Muscle of leg (tissue), 11 donors: ENCODE measurements around the gene MAP2K4. TPM values are rescaled to one million over a fixed set of nuclear protein-coding genes. Genes with fewer than 3 reads are reported as not detected.
A peak's percentile ranks its signal among the peaks of the same experiment; 100 is the strongest.

Experiments used
- DNase-seq: peaks from one replicate; pipeline ENCODE4 v3.0.0; 2013
- H3K27ac ChIP-seq: one replicate; pipeline ENCODE4 v1.5.1; 2013; ENCODE audit warnings: mild to moderate bottlenecking, low read length, control low read depth
- H3K27me3 ChIP-seq: one replicate; pipeline ENCODE4 v1.6.1; 2013; ENCODE audit warnings: low read length; ENCODE audit not compliant: control insufficient read depth, insufficient read depth
- H3K36me3 ChIP-seq: one replicate; pipeline ENCODE4 v1.6.1; 2013; ENCODE audit warnings: low read length; ENCODE audit not compliant: control insufficient read depth, insufficient read depth
- H3K4me1 ChIP-seq: one replicate; pipeline ENCODE4 v1.6.1; 2013; ENCODE audit warnings: low read length; ENCODE audit not compliant: control insufficient read depth, insufficient read depth
- H3K4me3 ChIP-seq: one replicate; pipeline ENCODE4 v1.5.1; 2013; ENCODE audit warnings: low read length, control low read depth
- H3K9me3 ChIP-seq: replicated peaks from 2 replicates; pipeline ENCODE4 v1.6.1; 2013; ENCODE audit warnings: low read depth, low read length; ENCODE audit not compliant: control insufficient read depth
- WGBS: methylation state at CpG from one replicate; pipeline ENCODE4 v1.1.5; 2013; ENCODE audit warnings: missing lambda C conversion rate; ENCODE audit not compliant: insufficient coverage; 5-methylcytosine and 5-hydroxymethylcytosine counted together
- polyA plus RNA-seq, 8 donors: library from polyadenylated mRNA; unstranded; fragments of 120-200 nt; gene quantifications; one replicate each; pipeline versions ENCODE4 v1.2.1 to v1.2.3, GENCODE V29; 2013; ENCODE audit warnings: inconsistent platforms in 1 of 8, low replicate concordance in 1 of 8; ENCODE audit not compliant: insufficient read length in 8 of 8, insufficient read depth in 1 of 8
- total RNA-seq: library from RNA; stranded (reverse); fragments of 120-200 nt; gene quantifications from one replicate; pipeline ENCODE4 v1.2.4, GENCODE V29; 2013

Gene MAP2K4
- total and polyA plus RNA-seq, 9 donors = 17.6 to 34.0 (median 20.2) TPM

DNA sequence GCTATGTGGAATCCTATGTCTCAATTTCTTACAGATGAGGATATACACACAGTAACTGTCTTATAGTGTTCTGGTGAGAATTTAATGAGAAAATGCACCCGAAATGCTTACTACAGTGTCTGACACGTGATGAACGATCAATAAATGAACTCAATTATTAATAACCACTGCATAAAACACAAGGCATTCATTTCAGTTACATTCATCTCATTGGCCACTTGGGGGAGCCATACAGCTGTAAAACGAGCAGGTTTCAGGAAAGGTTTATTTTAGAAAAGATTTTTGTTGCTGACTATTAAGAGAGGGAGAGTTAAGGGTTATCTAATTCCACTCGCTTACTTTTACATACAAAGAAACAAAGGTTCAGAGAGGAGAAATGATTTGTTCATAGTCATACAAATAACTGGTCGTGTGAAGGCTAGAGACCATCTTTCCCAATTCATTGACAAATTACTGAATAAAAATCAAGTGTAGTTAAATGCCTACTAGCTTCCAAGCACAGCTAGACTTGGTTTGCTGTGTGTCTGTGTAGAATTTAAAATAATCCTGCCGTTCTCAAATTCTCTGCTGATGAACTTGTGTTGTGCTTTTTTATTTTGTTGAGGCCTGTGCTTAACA lies 160.1 kb downstream of the MAP2K4 start:
- no peaks in the 10 kb centered on the region for H3K9me3 ChIP-seq
- H3K36me3 ChIP-seq = no peaks in the 10 kb centered on the region
- H3K27me3 ChIP-seq = no peaks in the 10 kb centered on the region
- no peak overlapping the region for H3K4me3 ChIP-seq
- whole genome bisulfite sequencing = no CpG with 5 or more reads among the region's 7 CpGs
- H3K4me1 ChIP-seq = no peaks in the 10 kb centered on the region
- H3K27ac ChIP-seq = no peak overlapping the region
- DNase-seq = peak; percentile 73

DNA sequence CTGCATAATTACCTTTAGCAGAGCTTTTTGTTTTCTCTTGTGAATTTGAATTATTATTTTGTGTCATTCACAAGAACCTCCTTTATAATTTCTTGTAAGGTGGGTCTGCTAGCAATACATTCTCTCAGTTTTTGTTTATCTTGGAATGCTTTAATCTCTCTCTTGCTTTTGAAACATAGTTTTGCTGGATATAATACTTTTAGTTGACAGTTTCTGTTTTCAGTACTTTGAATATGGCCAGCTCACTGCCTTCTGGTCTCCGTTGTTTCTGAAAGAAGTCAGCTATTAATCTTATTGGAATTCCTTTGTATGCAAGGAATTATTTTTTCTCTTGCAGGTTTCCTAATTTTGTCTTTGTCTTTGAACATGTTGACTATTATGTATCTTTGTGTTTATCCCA lies 167.0 kb downstream of the MAP2K4 start:
- no peak overlapping the region for H3K4me3 ChIP-seq

DNA sequence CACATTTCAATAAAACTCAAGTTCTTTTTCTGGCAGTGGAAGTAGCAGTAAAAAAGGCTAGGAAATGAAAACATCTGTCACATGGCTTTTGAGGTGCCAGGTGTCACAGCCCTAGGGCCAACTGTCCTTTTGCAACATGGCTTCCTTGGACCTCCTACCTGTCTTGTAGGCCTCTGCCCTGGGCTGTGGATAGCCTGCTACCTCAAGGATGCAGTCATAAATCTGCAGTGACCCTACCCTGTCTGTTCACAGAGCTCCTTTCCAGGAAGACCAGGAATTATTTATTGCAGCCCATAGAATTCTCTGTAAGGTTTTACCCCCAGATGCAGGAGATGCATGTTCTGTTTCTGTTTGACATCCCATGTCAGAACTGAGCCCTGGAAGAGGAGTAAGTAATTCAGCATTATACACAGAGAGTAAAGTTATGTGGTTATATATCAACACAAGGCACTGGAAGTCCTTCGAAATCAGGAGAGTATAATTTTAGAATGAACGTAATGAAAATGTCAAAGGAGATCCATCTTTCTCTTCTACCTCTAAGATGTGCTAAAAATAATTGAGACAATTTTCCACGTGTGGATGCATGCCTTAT lies 172.6 kb downstream of the MAP2K4 start:
- Histone ChIP-seq H3K4me1 (no peaks in the 10 kb centered on the region), H3K4me3 (no peak overlapping the region), H3K27ac (no peak overlapping the region), H3K36me3 (no peaks in the 10 kb centered on the region), H3K9me3 (peaks cover 2% of the 10 kb centered on the region), H3K27me3 (no peaks in the 10 kb centered on the region)
- 50% methylated on average over 1 of the region's 3 CpGs for WGBS
- DNase-seq = no peak

More for the DNA sequence above, 167.0 kb downstream of the MAP2K4 start:
- Histone ChIP-seq H3K36me3 (no peaks in the 10 kb centered on the region), H3K27me3 (no peaks in the 10 kb centered on the region), H3K27ac (no peak overlapping the region), H3K4me1 (no peaks in the 10 kb centered on the region), H3K9me3 (peaks cover 5% of the 10 kb centered on the region)
- no peak for DNase-seq
- WGBS = no CpG with 5 or more reads among the region's 1 CpG

Other genes with a start within 250 kb of the MAP2K4 start
- 9.8 TPM for gene ZNF18, start 23.4 kb upstream of the MAP2K4 start, total RNA-seq
- 1 to 10 TPM; 5.7 to 8.3 (median 7.0) TPM for gene ZNF18, start 23.4 kb upstream of the MAP2K4 start, polyA plus RNA-seq